HG03558 (cell line): Measurements from ENCODE around the gene CLIC3.

Experiments
- ATAC-seq: cut with Tn5 transposase; IDR thresholded peaks from one replicate; pipeline ENCODE4 v1.9.1; 2021; ENCODE audit warnings: moderate number of reproducible peaks; ENCODE audit not compliant: unreplicated experiment; ENCODE audit errors: extremely low read depth

Gene CLIC3

DNA sequence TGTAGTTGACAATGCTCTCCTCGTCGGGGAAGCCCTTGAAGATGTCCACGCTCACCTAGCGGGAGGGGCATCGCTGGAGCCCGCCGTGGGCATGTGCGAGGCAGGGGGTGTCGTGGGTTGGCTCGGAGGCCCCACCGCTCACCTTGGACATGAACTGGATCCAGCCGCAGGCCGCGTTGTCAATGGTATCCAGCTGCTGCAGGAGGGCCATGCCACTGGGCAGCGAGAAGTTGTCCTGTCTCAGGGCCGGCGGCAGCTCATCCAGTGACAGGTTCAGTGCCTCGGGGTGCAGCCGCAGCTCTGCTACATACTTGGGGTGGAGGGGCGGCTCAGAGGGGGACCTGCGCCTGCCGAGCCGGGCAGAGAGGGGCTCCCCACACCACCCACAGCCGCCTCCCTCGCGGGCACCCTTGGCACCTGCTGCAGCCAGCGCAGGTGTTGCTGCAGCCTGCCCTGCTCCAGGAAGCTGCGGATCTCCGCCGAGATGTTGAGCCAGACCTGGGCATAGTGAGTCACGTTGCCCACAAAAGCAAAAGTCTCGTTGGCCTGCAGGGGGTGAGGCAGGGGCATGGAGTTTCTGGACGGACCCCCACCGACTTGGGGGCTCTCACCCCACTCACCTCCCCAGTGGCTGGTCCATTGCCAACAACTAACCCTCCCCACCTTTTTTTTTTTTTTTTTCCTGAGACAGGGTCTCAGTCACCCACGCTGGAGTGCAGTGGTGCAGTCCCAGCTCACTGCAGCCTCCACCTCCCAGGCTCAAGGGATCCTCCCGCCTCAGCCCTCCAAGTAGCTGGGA is 22.6 kb upstream of the CLIC3 start:
- ATAC-seq, result no peak

DNA sequence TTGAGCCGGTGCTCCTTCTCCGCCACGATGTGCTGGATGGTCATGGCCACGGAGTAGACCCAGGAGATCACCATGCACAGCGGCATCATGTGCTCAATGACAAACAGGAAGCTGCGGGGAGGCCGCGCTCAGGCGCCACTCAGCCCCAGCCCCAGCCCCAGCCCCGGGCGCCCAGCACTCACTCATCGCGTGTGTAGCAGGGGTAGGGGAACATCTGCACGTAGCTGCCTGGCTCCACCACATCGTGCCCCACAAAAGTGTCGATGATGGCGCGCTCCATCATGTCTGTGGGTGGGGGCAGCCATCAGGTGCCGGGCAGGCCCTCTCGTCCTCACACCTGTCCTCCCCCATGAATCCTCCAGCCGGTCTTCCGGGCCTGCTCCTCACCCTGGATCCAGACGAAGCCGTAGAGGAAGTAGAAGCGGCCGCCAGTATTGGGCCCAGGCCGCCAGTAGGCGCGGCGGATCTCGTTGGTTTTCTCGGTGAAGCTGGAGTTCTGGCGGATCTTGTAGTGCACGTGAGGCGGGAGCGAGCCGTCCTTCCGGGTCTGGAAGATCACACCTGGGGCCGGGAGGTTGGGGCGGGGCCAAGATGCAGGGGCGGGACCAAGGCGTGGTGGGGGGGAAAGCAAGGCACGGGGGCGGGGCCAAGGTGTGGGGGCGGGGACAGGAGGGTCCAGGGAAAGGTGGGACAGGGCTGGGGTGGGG is 21.6 kb upstream of the CLIC3 start:
- ATAC-seq, result no peak

DNA sequence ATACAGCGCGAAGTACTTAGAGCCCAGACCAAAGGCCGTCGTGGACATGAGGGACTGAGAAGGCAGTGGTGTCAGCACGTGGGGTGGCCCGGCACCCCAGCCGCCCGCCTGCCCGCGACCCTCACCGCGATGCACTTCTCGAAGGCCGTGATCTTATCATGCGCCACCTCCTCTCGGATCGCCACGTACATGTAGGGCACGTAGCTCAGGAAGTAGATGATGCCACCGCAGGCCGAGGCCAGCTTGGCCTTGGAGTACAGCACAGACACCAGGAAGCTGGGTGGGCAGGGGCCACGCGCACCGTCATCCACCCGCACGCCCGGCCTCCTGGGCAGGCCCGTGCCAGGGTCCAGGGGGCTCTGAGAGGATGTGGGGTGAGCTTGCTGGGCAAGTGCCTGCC is 20.7 kb upstream of the CLIC3 start:
- ATAC-seq, result no peak

DNA sequence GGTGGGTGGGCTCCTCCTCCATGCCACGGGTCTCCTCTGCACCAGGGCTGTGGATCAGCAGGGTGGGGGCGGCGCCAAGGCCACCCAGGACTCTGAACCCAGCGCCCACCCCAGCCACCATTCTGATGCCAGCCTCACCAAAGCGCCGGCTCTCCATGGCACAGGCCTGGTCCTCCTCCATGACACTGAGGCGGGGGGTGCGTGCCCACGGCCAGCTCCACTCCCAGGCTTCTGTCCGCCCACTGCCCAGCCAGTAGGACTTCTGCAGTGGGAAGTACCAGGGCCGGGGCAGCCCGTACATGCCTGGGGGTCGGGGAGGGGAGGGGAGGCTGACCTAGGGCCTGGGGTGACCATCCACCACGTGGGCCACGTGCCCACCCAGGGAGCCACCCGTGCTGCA is 20.1 kb upstream of the CLIC3 start:
- no peak for ATAC-seq

DNA sequence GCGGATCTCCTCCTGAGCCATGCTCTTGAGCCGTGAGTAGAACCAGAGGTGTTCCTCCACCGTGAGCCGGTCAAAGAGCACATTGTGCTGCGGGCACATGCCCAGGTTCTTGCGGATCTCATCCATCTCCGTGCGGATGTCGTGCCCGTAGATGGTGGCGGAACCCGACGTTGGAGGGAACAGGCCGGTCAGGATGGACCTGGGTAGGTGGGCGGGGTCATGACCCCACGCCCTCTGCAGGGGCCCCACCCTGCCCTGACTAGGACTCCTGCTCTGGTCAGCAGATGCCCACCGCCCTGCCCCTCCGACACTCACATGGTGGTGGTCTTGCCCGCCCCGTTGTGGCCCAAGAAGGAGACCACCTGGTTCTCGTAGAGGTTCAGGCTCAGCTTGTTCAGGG is 19.6 kb upstream of the CLIC3 start:
- ATAC-seq, result no peak

DNA sequence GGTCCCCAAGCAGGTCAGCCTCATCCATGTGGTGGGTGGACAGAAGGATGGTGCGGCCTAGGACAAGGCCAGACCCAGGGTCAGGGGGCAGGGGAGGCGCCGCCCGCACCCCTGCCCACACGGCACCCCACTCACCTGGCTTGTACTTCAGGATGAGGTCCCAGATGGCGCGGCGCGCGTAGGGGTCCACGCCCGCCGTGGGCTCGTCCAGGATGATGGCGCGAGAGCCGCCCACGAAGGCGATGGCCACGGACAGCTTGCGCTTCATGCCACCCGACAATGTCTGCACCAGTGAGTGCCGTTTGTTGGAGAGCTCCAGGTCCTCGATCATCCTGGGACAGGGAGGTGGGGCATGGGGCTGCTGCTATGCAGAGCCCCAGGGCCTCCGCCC is 19.2 kb upstream of the CLIC3 start:
- no peak for ATAC-seq

DNA sequence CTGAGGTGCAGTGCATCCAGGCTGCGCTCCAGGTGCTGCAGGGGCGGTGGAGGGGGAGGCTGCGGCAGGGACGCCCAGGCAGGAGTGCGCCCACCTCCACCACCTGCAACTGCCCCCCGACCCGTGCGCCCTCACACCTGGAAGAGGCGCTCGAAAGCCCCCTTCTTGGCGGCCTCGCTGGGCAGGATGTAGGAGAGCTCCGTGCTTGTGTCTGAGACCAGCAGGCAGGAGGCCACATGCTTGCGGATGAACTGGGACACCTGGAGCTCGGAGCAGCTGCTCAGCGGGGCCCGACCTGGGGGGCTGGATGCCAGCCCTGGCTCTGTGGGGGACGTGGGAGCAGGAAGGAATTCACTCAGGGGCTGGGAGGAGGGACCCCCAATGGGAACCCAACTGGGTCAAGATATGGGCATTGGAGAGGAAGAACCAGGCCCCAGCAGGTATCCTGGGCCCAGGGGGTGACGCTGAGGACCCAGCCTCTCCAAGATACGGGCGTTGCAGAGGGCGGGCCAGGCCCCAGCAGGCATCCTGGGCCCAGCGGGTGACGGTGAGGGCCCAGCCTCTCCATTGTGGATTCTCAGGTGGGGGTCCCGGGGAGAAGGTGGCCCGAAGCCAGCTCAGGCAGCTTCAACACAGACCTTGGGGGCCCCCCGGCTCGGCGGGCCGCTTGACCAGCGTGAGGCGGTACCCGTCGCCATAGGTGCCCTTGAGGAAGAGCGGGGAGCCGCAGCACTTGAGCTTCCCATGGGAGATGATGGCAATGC is 18.6 kb upstream of the CLIC3 start:
- ATAC-seq, result no peak

DNA sequence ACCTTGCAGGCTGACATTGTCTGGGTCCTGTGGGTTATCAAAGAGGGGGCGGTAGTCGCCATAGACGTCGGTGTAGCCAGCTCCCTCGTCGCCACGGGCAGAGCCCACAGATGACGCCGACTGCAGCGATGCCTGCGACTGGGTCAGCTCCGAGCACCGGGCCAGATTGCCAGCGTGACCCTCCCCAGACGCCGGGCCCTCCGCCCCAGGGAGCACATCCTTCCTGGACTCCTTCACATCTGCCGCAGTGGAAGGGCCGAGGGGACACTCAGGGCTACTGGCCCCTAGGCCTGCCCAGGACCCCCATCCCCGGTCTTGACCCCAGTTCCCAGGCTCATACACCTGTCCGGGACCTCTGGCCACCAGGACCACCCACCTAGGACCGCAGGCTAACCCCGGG is 17.8 kb upstream of the CLIC3 start:
- no peak for ATAC-seq

DNA sequence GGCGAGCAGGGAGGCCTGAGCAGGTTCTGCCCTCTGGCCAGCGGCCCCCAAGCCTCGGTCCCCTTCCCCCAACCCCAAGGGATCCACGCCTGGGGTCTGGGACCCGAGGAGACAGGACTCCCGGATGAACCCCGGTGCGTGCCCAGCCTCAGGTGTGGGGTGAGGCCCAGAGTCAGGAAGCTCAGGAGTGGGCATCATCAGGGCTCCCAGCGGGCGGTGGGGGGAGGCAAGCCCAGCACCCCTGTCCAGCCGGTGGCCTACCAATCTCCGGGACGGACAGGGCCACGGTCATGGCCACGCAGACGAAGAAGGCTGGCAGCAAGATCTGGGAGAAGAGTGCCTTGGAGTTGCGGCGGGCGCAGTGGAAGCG is 17.2 kb upstream of the CLIC3 start:
- ATAC-seq, result no peak

DNA sequence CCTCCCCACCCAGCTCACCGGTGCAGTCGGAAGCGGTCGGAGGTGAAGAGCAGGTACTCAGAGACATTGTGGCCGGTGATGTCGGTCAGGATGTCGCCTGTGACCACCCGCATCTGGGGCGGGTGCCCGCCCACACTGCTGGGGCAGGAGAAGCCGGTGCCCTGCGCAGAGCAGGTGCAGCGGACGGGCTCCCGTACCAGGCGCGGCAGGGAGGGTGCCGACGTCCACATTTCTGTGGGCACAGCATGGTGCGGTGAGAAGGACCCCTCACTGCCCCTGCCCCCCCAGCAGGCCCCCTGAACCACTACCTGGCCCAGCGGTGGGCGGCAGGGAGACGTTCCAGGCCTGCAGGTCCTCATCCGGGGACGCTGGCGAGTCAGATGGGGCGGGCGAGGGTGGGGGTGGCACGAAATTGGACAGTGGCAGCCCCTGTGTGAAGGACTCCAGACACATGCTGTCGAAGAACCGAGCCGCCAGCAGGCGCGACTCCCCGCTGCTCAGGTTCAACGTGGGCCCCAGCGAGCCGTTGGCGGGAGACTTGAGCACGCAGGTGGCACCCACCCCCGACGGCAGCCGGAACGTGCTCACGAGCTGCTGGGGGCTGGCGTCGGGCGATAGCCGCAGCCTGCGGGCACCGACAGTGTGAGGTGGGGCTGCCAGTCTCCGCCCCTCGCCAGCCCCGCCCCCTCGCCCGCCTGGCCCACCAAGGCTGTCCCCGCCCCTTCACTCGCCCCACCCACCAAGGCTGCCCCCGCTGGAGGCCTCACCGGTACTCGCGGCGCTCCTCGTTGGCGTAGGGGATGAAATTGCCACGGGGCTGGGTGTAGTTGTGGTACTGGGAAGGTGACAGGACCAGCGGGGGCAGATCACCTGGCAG is 16.6 kb upstream of the CLIC3 start:
- no peak for ATAC-seq

DNA sequence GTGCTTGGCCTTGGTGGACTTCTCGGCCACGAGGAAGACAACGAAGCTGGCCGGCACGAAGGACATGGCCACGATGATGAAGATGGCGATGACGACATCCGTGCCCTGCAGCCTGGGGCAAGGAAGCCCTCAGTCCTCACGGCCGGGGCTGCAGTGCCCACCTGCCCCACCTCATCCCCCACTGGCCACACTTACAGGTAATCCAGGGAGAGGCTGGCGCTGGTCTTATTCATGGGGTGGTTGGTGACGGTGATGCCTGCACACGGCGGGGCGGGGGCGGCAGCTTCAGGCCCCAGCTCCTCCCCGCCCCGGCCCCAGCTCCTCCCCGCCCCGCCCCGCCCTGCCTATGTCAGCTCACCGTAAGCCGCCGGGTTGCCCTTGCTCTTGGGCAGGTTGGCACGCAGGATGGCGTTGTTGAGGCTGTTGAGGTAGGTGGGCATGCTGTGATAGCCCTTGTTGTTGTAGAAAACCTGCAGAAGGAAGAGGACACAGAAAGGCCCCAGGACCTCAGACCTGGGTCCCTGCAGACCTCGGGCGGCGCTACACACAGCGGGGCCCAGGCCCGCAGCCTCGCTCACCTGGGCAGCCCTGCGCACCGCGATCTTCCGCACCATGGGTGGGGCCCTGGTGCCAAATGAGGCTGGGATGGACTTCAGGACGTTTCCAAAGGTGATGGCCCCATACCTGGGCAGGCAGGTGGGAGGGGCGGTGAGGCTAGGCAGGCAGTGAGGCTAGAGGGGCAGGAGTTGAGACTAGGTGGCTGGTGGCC is 15.7 kb upstream of the CLIC3 start:
- ATAC-seq, result no peak

DNA sequence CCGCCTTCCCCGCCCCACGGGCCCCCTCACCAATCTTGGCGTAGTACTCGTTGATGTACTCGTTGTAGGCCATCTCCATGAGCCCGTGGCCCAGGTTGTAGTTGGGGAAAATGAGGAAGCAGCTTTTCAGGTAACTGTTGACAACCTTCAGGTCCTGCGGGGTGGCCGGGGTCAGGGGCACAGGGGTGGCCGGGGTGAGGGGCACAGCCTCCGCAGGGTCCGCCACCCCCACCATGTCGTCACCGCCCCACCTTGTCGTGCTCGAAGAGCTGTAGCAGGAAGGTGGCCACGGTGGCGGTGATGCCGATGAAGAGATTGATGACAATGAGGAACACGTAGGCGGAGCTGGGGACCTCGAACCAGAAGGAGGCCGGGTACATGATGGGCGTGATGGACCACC is 14.8 kb upstream of the CLIC3 start:
- no peak for ATAC-seq

DNA sequence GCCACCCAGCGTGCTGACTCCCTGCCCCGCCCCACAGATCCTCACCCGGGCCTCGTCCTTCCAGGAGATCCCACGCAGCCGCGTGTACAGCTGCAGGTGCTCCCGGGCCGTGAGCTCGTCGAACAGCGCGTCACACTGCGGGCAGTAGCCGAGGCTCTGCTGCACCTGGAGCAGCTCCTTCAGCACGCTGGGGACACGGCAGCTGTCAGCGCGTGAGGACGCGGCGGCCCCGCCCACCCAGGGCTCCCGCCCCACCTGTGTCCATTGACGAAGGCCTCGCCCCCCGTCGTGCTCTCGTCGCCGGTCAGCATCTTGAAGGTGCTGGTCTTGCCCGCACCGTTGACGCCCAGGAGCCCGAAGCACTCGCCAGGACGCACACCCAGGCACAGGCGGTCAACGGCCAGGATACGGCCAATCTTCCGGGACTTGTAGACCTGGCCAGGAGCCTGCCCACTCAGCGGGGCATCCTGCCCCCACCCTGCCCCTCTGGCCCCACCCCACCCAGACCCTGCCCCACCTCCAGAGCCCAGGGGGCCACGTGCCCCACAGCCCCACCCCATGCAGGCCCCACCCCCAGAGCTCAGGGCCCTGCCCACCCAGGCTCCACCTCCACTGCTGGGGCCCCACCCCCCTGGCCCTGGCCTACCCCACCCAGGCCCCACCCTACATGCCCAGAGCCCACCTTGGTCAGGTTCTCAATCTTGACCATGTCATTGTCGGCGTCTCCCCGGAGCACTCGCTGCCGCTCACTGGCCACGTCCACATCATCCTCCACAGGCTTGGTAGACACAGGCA is 13.8 kb upstream of the CLIC3 start:
- no peak for ATAC-seq

DNA sequence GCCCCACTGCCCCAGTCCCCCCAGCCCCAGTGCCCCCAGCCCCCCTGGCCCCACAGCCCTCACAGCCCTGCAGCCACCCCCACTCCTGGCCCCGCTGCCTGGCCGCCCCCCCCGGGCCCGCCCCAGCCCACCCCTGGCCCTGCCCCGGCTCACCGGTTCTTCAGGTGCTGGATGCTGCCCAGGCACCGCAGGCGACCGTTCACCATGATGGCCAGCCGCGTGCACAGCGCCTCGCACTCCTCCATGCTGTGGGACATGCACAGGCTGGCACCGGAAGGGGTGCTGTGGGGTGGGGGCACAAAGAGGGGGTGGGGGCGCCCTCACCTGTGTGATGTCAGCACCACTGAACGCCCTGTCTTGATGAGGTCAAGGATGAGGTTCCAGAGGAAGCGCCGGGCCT is 12.8 kb upstream of the CLIC3 start:
- ATAC-seq, result no peak

DNA sequence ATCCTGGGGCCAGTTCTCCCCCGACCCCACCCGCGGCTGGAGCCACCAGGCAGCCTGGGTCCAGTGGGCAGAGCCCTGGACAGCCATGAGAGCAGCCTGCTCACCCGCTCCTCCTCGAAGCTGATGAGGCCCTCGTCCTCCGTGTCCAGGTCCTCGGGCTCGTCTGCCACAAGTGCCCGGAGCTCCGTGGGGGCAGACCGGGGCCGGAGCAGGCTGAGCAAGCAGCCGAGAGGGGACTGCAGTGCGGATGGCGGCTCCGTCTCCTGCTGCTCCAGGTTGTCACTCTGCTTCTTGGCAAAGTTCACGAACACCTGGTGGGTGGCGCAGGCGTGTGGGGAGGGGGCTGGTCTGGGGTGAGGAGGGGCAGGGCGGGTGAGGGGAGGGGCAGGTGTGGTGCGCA is 11.9 kb upstream of the CLIC3 start:
- ATAC-seq, result no peak

DNA sequence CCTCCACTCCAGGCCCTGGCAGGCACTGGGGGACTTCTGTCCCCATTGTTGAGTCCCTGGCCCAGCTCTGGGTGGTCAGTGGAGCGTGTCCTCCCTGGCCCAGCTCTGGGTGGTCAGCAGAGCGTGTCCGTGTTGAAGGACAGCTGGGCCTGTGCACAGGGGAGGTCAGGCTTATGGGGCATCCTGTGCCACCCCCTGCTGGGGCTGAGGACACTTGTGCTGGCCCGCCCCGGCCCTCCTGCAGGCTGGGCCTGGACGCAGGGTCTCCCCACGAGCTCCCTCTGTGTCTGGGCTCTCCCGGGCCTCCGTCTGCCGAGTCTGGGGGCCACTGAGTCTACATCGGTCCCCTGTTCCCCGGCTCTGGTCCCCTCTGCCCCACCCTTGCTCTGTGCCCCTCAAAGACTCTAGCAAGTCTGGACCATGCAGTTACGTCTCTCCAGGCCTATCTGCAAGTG is 11.5 kb upstream of the CLIC3 start:
- no peak for ATAC-seq

DNA sequence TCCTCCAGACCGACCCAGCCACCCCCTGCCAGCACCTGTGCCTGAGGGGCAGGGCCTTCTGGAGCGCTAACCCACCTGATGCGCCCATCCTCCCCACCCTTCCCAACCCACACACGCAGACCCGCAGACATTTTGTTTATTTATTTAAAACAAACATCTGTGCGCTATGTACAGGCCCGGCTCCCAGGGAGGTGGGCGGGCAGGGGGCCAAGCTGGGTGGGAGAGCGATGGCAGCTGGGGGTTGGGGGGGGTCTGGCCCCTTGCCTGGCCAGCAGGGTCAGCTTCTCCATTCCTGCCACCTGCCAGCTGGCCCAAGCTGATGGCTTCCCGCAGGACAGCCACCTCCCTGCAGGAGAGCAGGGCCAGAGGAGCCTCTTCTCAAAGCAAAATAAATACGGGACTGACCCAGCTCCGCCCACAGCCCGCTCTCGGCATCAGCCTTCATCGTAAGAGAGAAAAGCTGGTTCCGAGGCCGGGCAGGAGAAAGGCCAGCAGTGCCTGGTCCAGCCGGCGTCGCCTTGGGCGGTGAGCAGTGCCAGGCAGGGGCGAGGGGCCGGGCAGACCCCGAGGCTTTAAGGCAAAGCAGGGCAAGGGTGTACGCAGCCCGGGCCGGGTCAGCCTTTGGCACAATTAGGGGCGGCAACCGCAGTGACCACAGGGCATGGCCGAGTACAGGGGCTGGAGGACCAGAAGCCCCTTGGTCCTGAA is 10.9 kb upstream of the CLIC3 start:
- no peak for ATAC-seq
